MM.1S (cell line): ENCODE measurements around the gene XRRA1.
"Not testable (repeated sequence)": the region's sequence is repeated elsewhere in the genome, so short reads cannot be mapped to it uniquely, and the experiment has no call there.

Experiments
- DNase-seq: peaks from one replicate; pipeline ENCODE4 v3.0.0-alpha.2; 2015
- H2AFZ ChIP-seq: fragments of 300-600 bp; sonication (generic); 2 replicates; pipeline ENCODE4 v1.6.0; 2016; ENCODE audit warnings: antibody characterized with exemption, low read length
- H3F3A ChIP-seq: fragments of 300-600 bp; sonication (generic); 2 replicates; pipeline ENCODE4 v1.6.1; 2016; ENCODE audit warnings: mild to moderate bottlenecking, antibody characterized with exemption, low read length, moderate library complexity, mixed read lengths; ENCODE audit not compliant: insufficient read depth
- H3K27ac ChIP-seq: fragments of 300-600 bp; sonication (generic); 2 replicates; pipeline ENCODE4 v1.5.1; 2016; ENCODE audit warnings: mild to moderate bottlenecking, low read length
- H3K27me3 ChIP-seq: fragments of 300-600 bp; sonication (generic); replicated peaks from 2 replicates; pipeline ENCODE4 v1.6.0; 2016; ENCODE audit warnings: low read length; ENCODE audit not compliant: insufficient read depth
- H3K36me3 ChIP-seq: fragments of 300-600 bp; sonication (generic); replicated peaks from 2 replicates; pipeline ENCODE4 v1.6.1; 2016; ENCODE audit warnings: mild to moderate bottlenecking, low read length, mixed read lengths; ENCODE audit not compliant: insufficient read depth
- H3K4me1 ChIP-seq: fragments of 300-600 bp; sonication (generic); 2 replicates; pipeline ENCODE4 v1.6.1; 2016; ENCODE audit warnings: low read length, mixed read lengths
- H3K4me2 ChIP-seq: fragments of 300-600 bp; sonication (generic); 2 replicates; pipeline ENCODE4 v1.6.0; 2016; ENCODE audit warnings: low read depth, low read length
- H3K4me3 ChIP-seq: fragments of 300-600 bp; sonication (generic); 2 replicates; pipeline ENCODE4 v1.5.1; 2016; ENCODE audit warnings: low read length, mixed read lengths
- H3K79me2 ChIP-seq: fragments of 300-600 bp; sonication (generic); 2 replicates; pipeline ENCODE4 v1.6.1; 2016; ENCODE audit warnings: mixed run types, low read length, mixed read lengths
- H3K9ac ChIP-seq: fragments of 300-600 bp; sonication (generic); 2 replicates; pipeline ENCODE4 v1.6.1; 2016; ENCODE audit warnings: low read length, mixed read lengths
- H3K9me2 ChIP-seq: fragments of 300-600 bp; sonication (generic); replicated peaks from 2 replicates; pipeline ENCODE4 v1.6.1; 2016; ENCODE audit warnings: mild to moderate bottlenecking, low read length, mixed read lengths; ENCODE audit not compliant: insufficient read depth
- H3K9me3 ChIP-seq: fragments of 300-600 bp; sonication (generic); replicated peaks from 2 replicates; pipeline ENCODE4 v1.6.1; 2016; ENCODE audit warnings: mild to moderate bottlenecking, low read length, mixed read lengths; ENCODE audit not compliant: insufficient read depth
- H4K20me1 ChIP-seq: fragments of 300-600 bp; sonication (generic); 2 replicates; pipeline ENCODE4 v1.6.1; 2016; ENCODE audit warnings: mild to moderate bottlenecking, low read length, moderate library complexity, mixed read lengths; ENCODE audit not compliant: insufficient read depth
- CTCF ChIP-seq: fragments of 300-600 bp; sonication (generic); IDR thresholded peaks from 2 replicates; pipeline ENCODE4 v1.5.1; 2016; ENCODE audit warnings: antibody characterized with exemption, low read length, mixed read lengths
- EZH2 ChIP-seq: fragments of 300-600 bp; sonication (generic); optimal IDR thresholded peaks from 2 replicates; pipeline ENCODE3; 2017; ENCODE audit warnings: low read depth, mild to moderate bottlenecking, antibody characterized with exemption, low read length, mixed read lengths
- EZH2phosphoT487 ChIP-seq: fragments of 300-600 bp; sonication (generic); IDR thresholded peaks from 2 replicates; pipeline ENCODE4 v1.6.1; 2018; ENCODE audit warnings: antibody characterized with exemption, low read length

Gene XRRA1

GRCh38 chr11:74971424-74971823 is 22.5 kb upstream of the XRRA1 start:
- Histone ChIP-seq H3K4me3 (no peak overlapping the region), H3K36me3 (peaks cover 49% of the 10 kb centered on the region), H3K9ac (no peak overlapping the region), H3K4me2 (no peak overlapping the region), H3K27ac (no peak overlapping the region), H3K27me3 (no peaks in the 10 kb centered on the region), H4K20me1 (peaks cover 59% of the 10 kb centered on the region), H2AFZ (no peak overlapping the region), H3F3A (no peaks in the 10 kb centered on the region), H3K9me3 (no peaks in the 10 kb centered on the region), H3K4me1 (no peaks in the 10 kb centered on the region), H3K79me2 (peaks cover 98% of the 10 kb centered on the region), H3K9me2 (no peaks in the 10 kb centered on the region)
- TF ChIP-seq EZH2 = no peak
- no peak for TF ChIP-seq CTCF
- TF ChIP-seq EZH2phosphoT487 = no peak
- DNase-seq = no peak

- no peak for DNase-seq
- peaks cover 98% of the 10 kb centered on the region for H3K79me2 ChIP-seq
- no peak overlapping the region for H3K27ac ChIP-seq
- H3K36me3 ChIP-seq = peaks cover 51% of the 10 kb centered on the region
- no peaks in the 10 kb centered on the region for H3K9me3 ChIP-seq
- H3K9ac ChIP-seq = no peak overlapping the region
- H4K20me1 ChIP-seq = peaks cover 59% of the 10 kb centered on the region
- no peak overlapping the region for H3K4me2 ChIP-seq
- no peaks in the 10 kb centered on the region for H3K4me1 ChIP-seq
- no peak overlapping the region for H2AFZ ChIP-seq
- no peaks in the 10 kb centered on the region for H3K27me3 ChIP-seq
- no peak overlapping the region for H3K4me3 ChIP-seq
- TF ChIP-seq EZH2 (no peak), EZH2phosphoT487 (no peak), CTCF (no peak)
- no peaks in the 10 kb centered on the region for H3K9me2 ChIP-seq
- no peaks in the 10 kb centered on the region for H3F3A ChIP-seq
These were observed 22.0 kb upstream of the XRRA1 start for GRCh38 chr11:74970852-74971395.

- TF ChIP-seq EZH2 (no peak), CTCF (no peak), EZH2phosphoT487 (no peak)
- peaks cover 19% of the 10 kb centered on the region for H3K4me1 ChIP-seq
- no peak for DNase-seq
- no peak overlapping the region for H2AFZ ChIP-seq
- H3K27ac ChIP-seq = no peak overlapping the region
- H3K9ac ChIP-seq = no peak overlapping the region
- H3K27me3 ChIP-seq = no peaks in the 10 kb centered on the region
- H3K36me3 ChIP-seq = peaks cover 45% of the 10 kb centered on the region
- H3K4me2 ChIP-seq = no peak overlapping the region
- H3K9me3 ChIP-seq = no peaks in the 10 kb centered on the region
- H3F3A ChIP-seq = peaks cover 6% of the 10 kb centered on the region; the same call in 1 of the 2 replicates
- H4K20me1 ChIP-seq = peaks cover 76% of the 10 kb centered on the region
- peaks cover 99% of the 10 kb centered on the region for H3K79me2 ChIP-seq
- H3K9me2 ChIP-seq = no peaks in the 10 kb centered on the region
- H3K4me3 ChIP-seq = no peak overlapping the region
These were observed 17.8 kb upstream of the XRRA1 start for GRCh38 chr11:74966651-74967050.

GRCh38 chr11:74960128-74960527 is 11.2 kb upstream of the XRRA1 start:
- peak overlapping the region; percentile 5; the same call in 1 of the 2 replicates for H3K4me2 ChIP-seq
- H3K9me3 ChIP-seq, H3K9ac ChIP-seq, H3F3A ChIP-seq, H3K27me3 ChIP-seq, H3K4me3 ChIP-seq, DNase-seq, H3K27ac ChIP-seq, H3K9me2 ChIP-seq, H2AFZ ChIP-seq: not testable (repeated sequence)
- peaks cover 100% of the 10 kb centered on the region for H3K79me2 ChIP-seq
- H3K36me3 ChIP-seq = peaks cover 30% of the 10 kb centered on the region
- peaks cover 74% of the 10 kb centered on the region for H3K4me1 ChIP-seq
- H4K20me1 ChIP-seq = peaks cover 81% of the 10 kb centered on the region
